Colonic mucosa (tissue), 4 donors: ENCODE measurements around the gene NPPB. TPM values are rescaled to one million over a fixed set of nuclear protein-coding genes. Genes with fewer than 3 reads are reported as not detected.

Source experiments
- DNase-seq: peaks from one replicate; pipeline ENCODE4 v3.0.0-alpha.2; 2020
- H3K27ac ChIP-seq: fragments of 200-600 bp; one replicate; pipeline ENCODE4 v1.8.0; 2021
- H3K27me3 ChIP-seq: fragments of 200-600 bp; one replicate; pipeline ENCODE4 v1.8.0; 2021
- H3K36me3 ChIP-seq: fragments of 200-600 bp; one replicate; pipeline ENCODE4 v1.8.0; 2021
- H3K4me1 ChIP-seq: fragments of 200-600 bp; one replicate; pipeline ENCODE4 v1.8.0; 2021; ENCODE audit warnings: mild to moderate bottlenecking
- H3K4me3 ChIP-seq: fragments of 200-600 bp; one replicate; pipeline ENCODE4 v1.8.0; 2021
- H3K9ac ChIP-seq, 2 donors: one replicate each; pipeline ENCODE4 v1.7.0; 2013; ENCODE audit warnings: control low read depth in 2 of 2, low read depth in 2 of 2, low read length in 2 of 2
- H3K9me3 ChIP-seq: fragments of 200-600 bp; one replicate; pipeline ENCODE4 v1.8.0; 2021
- CTCF ChIP-seq: fragments of 200-600 bp; IDR thresholded peaks from one replicate; pipeline ENCODE4 v1.8.0; 2022; ENCODE audit warnings: antibody characterized with exemption, mild to moderate bottlenecking
- intact Hi-C: fragments of 100-400 bp; cut with DNase I; formaldehyde crosslinking; loops from one replicate; pipeline ENCODE4 v1.14.1; 2022
- total RNA-seq, 2 donors: library from RNA; stranded (reverse); fragmentation: NEBNext Ultra II Directional in 1 of 2; extraction: Animal tissue kit (Norgen Biotek cat#: 25700) in 1 of 2; gene quantifications; one replicate each; pipeline ENCODE4 v1.2.1, GENCODE V29; 2021
- donor health status: healthy.
- donor health status: DM: no; HTN: no; CAD: no.
- donor health status: DM: no; HTN: no; CAD: no.

The NPPB gene
- total RNA-seq, 2 donors from 2014 or later: not detected

DNA sequence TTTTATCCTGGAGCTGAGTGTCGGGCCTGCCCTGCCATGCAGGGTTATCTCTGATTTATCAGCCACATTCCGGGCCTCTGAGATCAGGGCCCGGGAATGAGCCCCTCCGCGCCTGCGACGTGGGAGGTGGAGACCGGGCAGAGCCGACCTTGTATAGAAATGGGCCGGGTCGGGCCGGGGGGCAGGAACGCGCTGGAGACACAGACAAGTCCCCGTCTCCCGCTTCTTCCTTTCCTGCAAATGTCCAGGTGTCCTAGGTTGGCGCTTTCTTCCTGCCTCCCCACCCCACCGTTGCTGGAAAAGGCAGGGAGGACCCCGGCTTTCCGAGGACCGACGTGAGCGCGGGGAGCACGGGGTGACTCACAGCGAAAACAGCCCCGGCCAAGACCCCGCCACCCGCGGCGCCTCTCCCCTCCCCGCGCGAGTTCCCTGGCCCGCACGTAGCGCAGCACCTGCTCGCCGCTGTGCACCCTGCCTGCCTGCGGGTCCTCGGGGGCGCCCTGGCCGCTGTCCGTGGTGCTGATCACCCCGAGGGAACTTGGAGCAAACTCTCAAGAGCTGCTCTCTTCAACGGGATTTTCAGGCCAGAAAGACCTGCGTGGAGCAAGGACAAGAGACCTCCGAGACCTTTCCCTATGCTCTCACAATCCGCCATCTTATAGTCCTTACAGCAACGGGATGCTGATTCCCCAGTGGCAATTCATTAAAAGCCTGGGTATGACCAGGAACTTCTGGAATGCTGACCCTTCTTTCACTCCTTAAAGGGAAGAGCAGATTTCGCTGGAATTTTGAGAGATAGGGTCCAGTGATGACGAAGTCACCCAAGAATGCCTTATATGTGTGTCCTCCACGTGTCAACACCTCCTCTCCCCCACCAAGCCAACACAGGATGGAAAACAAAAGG is 475 bp upstream of the NPPB start:
- no peaks in the 10 kb centered on the region for H3K4me1 ChIP-seq
- H3K27me3 ChIP-seq: peaks cover 23% of the 10 kb centered on the region
- peak; percentile 37 for DNase-seq
- H3K9me3 ChIP-seq: no peaks in the 10 kb centered on the region
- H3K27ac ChIP-seq: no peak overlapping the region
- no peak overlapping the region for H3K4me3 ChIP-seq
- H3K9ac ChIP-seq: no peak overlapping the region
- no peak for TF ChIP-seq CTCF
- no peaks in the 10 kb centered on the region for H3K36me3 ChIP-seq
- intact Hi-C loops: no loop called here

DNA sequence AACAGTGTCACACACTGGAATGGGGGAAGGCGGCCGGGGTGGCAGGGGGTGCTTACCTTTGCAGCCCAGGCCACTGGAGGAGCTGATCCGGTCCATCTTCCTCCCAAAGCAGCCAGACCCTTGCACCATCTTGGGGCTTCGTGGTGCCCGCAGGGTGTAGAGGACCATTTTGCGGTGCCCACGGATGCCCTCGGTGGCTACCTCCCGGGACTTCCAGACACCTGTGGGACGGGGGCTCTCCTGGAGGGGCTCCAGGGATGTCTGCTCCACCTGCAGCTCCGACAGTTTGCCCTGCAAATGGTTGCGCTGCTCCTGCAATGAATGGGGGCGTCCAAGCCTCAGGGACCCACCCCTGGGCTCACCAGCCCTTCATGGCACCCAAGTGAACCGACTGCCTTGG is 587 bp downstream of the NPPB start:
- no peak for TF ChIP-seq CTCF
- H3K27me3 ChIP-seq: peaks cover 23% of the 10 kb centered on the region
- H3K9me3 ChIP-seq: no peaks in the 10 kb centered on the region
- no peaks in the 10 kb centered on the region for H3K36me3 ChIP-seq
- no peaks in the 10 kb centered on the region for H3K4me1 ChIP-seq
- no peak overlapping the region for H3K27ac ChIP-seq
- intact Hi-C loops: no loop called here
- no peak overlapping the region for H3K4me3 ChIP-seq
- H3K9ac ChIP-seq: no peak overlapping the region
- no peak for DNase-seq

DNA sequence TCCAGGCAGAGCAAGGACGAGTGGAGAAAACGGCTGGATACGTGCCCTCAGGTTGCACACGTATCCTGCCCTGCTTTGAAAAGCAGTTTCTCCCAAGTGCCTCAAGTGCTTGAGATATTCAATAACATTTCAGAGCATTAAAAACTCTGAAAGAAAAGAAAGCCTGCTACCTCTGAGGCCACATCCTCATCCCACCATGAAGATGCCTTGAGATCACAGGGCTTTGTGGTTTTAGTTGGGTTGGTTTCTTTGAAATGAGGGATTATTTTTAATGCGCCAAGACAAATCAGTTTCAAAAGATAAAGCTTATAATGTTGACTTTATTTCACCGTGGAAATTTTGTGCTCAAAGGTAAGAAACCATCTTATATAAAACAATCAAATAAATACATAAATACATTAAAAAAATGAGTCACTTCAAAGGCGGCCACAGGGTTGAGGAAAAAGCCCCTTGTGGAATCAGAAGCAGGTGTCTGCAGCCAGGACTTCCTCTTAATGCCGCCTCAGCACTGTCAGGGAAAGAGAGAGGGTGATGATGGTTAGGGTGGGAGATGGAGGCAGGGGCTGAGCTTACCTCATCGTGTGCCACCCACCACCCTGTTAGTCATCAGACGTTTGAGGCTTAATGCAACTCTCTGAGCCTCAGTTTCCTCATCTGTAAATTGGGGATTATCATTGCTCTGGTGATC is 1.4 kb downstream of the NPPB start:
- H3K4me3 ChIP-seq: no peak overlapping the region
- no peak overlapping the region for H3K27ac ChIP-seq
- peaks cover 23% of the 10 kb centered on the region for H3K27me3 ChIP-seq
- DNase-seq: no peak
- intact Hi-C loops: no loop called here
- no peaks in the 10 kb centered on the region for H3K36me3 ChIP-seq
- no peak overlapping the region for H3K9ac ChIP-seq
- no peaks in the 10 kb centered on the region for H3K4me1 ChIP-seq
- no peak for TF ChIP-seq CTCF
- H3K9me3 ChIP-seq: no peaks in the 10 kb centered on the region

GRCh38 chr1:11856698-11857097 is 2.0 kb downstream of the NPPB start:
- TF ChIP-seq CTCF: no peak
- no peak overlapping the region for H3K9ac ChIP-seq
- H3K9me3 ChIP-seq: no peaks in the 10 kb centered on the region
- DNase-seq: no peak
- no peaks in the 10 kb centered on the region for H3K36me3 ChIP-seq
- H3K4me3 ChIP-seq: no peak overlapping the region
- peaks cover 23% of the 10 kb centered on the region for H3K27me3 ChIP-seq
- intact Hi-C loops: no loop called here
- H3K4me1 ChIP-seq: no peaks in the 10 kb centered on the region
- H3K27ac ChIP-seq: no peak overlapping the region

GRCh38 chr1:11855430-11855829 is 3.3 kb downstream of the NPPB start:
- Histone ChIP-seq H3K9ac (no peak overlapping the region), H3K27ac (no peak overlapping the region), H3K36me3 (no peaks in the 10 kb centered on the region), H3K9me3 (no peaks in the 10 kb centered on the region), H3K4me1 (no peaks in the 10 kb centered on the region), H3K4me3 (no peak overlapping the region), H3K27me3 (peaks cover 22% of the 10 kb centered on the region)
- DNase-seq: no peak
- intact Hi-C loops: no loop called here
- no peak for TF ChIP-seq CTCF
